Astrocyte (in vitro differentiated cells and primary cell): Measurements from ENCODE around the gene OR2AE1.

Experiments used
- EZH2 ChIP-seq: IDR thresholded peaks from 2 replicates; pipeline ENCODE4 v1.6.1; 2012; ENCODE audit warnings: mild to moderate bottlenecking, low read length, inconsistent platforms; ENCODE audit not compliant: insufficient read depth
- TF ChIP-seq, protein P1 (sequence below): IDR thresholded peaks from 2 replicates; pipeline ENCODE4 v1.5.1; 2011; ENCODE audit warnings: low read depth, mild to moderate bottlenecking, inconsistent platforms, low read length, moderate library complexity; ENCODE audit not compliant: insufficient read depth

DNA sequence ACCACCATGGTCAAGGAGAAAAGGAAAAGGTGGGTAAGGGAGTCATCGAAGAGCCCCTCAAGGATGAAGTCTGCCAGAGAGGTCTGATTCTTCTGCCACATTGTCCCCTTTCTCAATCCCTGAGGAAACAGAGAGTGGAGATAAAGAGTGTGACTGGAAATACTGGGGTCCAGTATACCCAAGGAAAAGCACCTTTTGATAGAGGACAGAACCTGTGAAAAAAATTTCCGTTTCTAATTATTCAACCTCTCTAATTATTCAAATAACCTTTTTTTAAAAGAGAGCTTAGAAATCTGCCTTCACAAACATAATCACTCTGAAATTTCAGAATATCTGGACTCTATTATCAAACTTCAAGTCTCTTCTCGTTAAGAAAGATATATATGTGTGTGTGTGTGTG is at the start of gene OR2AE1:
- no peak for TF ChIP-seq EZH2
- TF ChIP-seq, protein P1, sequence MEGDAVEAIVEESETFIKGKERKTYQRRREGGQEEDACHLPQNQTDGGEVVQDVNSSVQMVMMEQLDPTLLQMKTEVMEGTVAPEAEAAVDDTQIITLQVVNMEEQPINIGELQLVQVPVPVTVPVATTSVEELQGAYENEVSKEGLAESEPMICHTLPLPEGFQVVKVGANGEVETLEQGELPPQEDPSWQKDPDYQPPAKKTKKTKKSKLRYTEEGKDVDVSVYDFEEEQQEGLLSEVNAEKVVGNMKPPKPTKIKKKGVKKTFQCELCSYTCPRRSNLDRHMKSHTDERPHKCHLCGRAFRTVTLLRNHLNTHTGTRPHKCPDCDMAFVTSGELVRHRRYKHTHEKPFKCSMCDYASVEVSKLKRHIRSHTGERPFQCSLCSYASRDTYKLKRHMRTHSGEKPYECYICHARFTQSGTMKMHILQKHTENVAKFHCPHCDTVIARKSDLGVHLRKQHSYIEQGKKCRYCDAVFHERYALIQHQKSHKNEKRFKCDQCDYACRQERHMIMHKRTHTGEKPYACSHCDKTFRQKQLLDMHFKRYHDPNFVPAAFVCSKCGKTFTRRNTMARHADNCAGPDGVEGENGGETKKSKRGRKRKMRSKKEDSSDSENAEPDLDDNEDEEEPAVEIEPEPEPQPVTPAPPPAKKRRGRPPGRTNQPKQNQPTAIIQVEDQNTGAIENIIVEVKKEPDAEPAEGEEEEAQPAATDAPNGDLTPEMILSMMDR, result no peak
